ENCODE results near the gene SERF2. TPM values are rescaled to one million over a fixed set of nuclear protein-coding genes. Genes with fewer than 3 reads are reported as not detected.
A peak's percentile ranks its signal among the peaks of the same experiment; 100 is the strongest.
"Not testable (repeated sequence)": the region's sequence is repeated elsewhere in the genome, so short reads cannot be mapped to it uniquely, and the experiment has no call there.

SERF2 gene
- total RNA-seq, 1 experiment from 2014 or later = 612 TPM

DNA sequence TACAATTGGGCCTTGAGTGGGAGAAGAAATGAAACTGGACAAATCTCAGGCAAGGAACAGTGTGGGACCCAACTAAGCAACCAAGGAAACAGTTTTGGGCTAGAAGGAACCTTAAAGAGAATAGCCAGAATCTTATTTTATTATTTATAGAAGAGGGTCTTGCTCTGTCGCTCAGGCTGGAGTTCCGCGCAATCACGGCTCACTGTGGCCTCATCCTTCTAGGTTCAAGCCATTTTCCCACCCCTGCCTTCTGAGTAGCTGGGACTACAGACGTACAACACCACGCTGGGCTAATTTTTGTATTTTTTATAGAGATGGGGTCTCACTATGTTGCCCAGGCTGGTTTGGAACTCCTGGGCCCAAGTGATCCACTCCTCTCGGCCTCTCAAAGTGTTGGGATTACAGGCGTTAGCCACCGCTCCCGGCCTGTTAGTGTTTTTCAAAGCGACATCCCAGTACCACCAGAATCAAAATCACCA lies 33.9 kb downstream of the SERF2 start:
- no peak for DNase-seq
- TF ChIP-seq, protein P1, sequence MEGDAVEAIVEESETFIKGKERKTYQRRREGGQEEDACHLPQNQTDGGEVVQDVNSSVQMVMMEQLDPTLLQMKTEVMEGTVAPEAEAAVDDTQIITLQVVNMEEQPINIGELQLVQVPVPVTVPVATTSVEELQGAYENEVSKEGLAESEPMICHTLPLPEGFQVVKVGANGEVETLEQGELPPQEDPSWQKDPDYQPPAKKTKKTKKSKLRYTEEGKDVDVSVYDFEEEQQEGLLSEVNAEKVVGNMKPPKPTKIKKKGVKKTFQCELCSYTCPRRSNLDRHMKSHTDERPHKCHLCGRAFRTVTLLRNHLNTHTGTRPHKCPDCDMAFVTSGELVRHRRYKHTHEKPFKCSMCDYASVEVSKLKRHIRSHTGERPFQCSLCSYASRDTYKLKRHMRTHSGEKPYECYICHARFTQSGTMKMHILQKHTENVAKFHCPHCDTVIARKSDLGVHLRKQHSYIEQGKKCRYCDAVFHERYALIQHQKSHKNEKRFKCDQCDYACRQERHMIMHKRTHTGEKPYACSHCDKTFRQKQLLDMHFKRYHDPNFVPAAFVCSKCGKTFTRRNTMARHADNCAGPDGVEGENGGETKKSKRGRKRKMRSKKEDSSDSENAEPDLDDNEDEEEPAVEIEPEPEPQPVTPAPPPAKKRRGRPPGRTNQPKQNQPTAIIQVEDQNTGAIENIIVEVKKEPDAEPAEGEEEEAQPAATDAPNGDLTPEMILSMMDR (conservative IDR thresholded peaks at IDR 0.05) = no peak
- no peak for TF ChIP-seq EZH2 (IDR thresholded peaks at IDR 0.05; ENCODE audit: low read depth)
- intact Hi-C loops (cut with micrococcal nuclease; ENCODE audit: unreplicated experiment) = loop anchor here (10.0 kb wide), 1 partner anchor 51 kb away; the partner anchor contains the start of gene ELL3
- Histone ChIP-seq H3K36me3 (ENCODE audit: low read depth) (no peaks in the 10 kb centered on the region), H3K4me3 (peak overlapping the region; percentile 62), H3K79me2 (ENCODE audit: low read depth) (peaks cover 29% of the 10 kb centered on the region), H3F3A (ENCODE audit: insufficient read depth, low read depth) (peaks cover 13% of the 10 kb centered on the region; the same call in 1 of the 2 replicates), H3K9me3 (ENCODE audit: insufficient read depth, low read depth) (no peaks in the 10 kb centered on the region), H4K20me1 (ENCODE audit: insufficient read depth) (no peaks in the 10 kb centered on the region), H3K4me2 (peak overlapping the region; percentile 89), H3K4me1 (replicated peaks; ENCODE audit: insufficient read depth) (peaks cover 28% of the 10 kb centered on the region), H3K27ac (no peak overlapping the region), H2AFZ (peak overlapping the region; percentile 94; the same call in 1 of the 2 replicates), H3K27me3 (ENCODE audit: insufficient read depth, low read depth) (no peaks in the 10 kb centered on the region), H3K9me2 (ENCODE audit: insufficient read depth) (no peaks in the 10 kb centered on the region)
- BruUV-seq (replicated peaks) = no TSS peak
- POLR2A ChIA-PET (ENCODE audit: unreplicated experiment) = no interaction called here
- CTCF ChIA-PET = no interaction called here

DNA sequence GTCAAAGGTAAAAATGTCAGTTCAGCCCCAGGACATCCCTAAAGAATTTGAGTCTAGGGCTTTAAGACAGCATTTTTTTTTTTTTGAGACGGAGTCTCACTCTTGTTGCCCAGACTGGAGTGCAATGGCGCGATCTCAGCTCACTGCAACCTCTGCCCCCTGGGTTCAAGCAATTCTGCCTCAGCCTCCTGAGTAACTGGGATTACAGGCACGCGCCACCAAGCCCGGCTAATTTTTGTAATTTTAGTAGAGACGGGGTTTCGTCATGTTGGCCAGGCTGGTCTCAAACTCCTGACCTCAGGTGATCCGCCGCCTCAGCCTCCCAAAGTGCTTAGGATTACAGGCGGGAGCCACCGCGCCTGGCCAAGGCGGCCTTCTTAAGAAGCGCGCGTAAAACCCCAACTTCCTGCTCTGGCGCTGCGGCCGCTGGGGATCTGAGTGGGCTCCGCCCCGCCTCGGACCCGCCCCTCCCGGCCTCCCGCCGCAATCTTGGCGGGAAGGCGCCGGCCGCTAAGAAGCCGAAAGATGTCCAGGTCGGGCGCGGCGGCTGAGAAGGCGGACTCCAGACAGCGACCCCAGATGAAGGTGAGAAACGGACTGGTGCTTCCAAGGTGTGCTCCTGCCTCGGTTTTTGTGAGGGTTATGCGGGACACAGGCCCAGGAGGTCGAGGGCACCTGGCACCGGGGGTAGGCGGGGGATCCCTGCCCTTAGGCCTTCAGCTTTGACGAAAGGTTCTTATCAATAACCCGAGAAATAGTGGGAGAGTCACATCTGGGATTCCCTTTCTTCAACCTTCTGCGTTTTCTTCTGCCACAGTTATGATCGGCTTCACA lies 34.6 kb downstream of the SERF2 start, which contains the start of gene WDR76:
TSS of gene WDR76 (plus strand) at position 495 of the 834 bp plus-strand sequence. CDS start at position 526, 31 bp downstream.
- CTCF ChIA-PET = no interaction called here
- intact Hi-C loops (cut with micrococcal nuclease; ENCODE audit: unreplicated experiment) = loop anchor here (10.0 kb wide), 1 partner anchor 52 kb away; the partner anchor contains the start of gene ELL3

DNA sequence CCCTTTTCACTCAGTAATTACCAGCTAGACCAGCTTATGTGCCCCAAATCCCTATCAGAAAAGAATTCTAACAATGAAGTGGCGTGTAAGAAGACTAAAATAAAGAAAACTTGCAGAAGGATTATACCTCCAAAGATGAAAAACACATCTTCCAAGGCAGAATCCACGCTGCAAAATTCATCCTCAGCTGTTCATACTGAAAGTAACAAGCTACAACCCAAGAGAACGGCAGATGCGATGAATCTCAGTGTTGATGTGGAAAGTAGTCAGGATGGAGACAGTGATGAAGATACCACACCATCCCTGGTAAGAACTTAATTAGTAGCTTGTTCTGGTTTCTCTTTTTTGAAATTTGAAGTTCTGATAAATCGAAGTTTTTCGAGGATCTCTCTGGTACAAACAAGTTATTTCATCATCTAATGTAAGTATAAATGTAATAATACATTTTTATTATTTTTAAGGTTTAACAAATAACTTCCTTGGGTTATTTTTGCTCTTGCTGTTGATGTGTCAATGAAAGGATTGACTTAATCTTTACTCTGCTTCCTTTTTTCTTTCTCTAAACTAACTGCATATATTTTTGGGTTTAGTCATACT lies 36.0 kb downstream of the SERF2 start:
- intact Hi-C loops (cut with micrococcal nuclease; ENCODE audit: unreplicated experiment) = loop anchor here (10.0 kb wide), 1 partner anchor 53 kb away; the partner anchor contains the start of gene ELL3
- TF ChIP-seq, protein P1 (conservative IDR thresholded peaks at IDR 0.05) = no peak
- no peak for TF ChIP-seq EZH2 (IDR thresholded peaks at IDR 0.05; ENCODE audit: low read depth)
- no peaks in the 10 kb centered on the region for H4K20me1 ChIP-seq (ENCODE audit: insufficient read depth)
- H3K4me1 ChIP-seq (replicated peaks; ENCODE audit: insufficient read depth) = peaks cover 25% of the 10 kb centered on the region
- TSS peak; percentile 15 for BruUV-seq (replicated peaks)
- no peaks in the 10 kb centered on the region for H3K27me3 ChIP-seq (ENCODE audit: insufficient read depth, low read depth)
- ChIA-PET CTCF (interaction anchor here (0.6 kb wide), 1 partner anchor 39 kb away, joined by 3 read pairs; no protein-coding TSS in a partner anchor), POLR2A (ENCODE audit: unreplicated experiment) (interaction anchor here (0.5 kb wide), 1 partner anchor 12 kb away, joined by 3 read pairs; no protein-coding TSS in a partner anchor)
- no peaks in the 10 kb centered on the region for H3K36me3 ChIP-seq (ENCODE audit: low read depth)
- peaks cover 13% of the 10 kb centered on the region; the same call in 1 of the 2 replicates for H3F3A ChIP-seq (ENCODE audit: insufficient read depth, low read depth)
- H3K27ac ChIP-seq = no peak overlapping the region
- peak overlapping the region; percentile 89 for H3K4me2 ChIP-seq
- H3K9me2 ChIP-seq (ENCODE audit: insufficient read depth) = no peaks in the 10 kb centered on the region
- H3K4me3 ChIP-seq = no peak overlapping the region
- H2AFZ ChIP-seq = no peak overlapping the region
- no peaks in the 10 kb centered on the region for H3K9me3 ChIP-seq (ENCODE audit: insufficient read depth, low read depth)
- DNase-seq = no peak
- H3K79me2 ChIP-seq (ENCODE audit: low read depth) = peaks cover 12% of the 10 kb centered on the region

More for the DNA sequence above, 34.6 kb downstream of the SERF2 start, which contains the start of gene WDR76:
- BruUV-seq (replicated peaks) = no TSS peak
- POLR2A ChIA-PET (ENCODE audit: unreplicated experiment) = no interaction called here
- no peaks in the 10 kb centered on the region for H4K20me1 ChIP-seq (ENCODE audit: insufficient read depth)
- H3K79me2 ChIP-seq (ENCODE audit: low read depth) = peaks cover 24% of the 10 kb centered on the region
- peak within 1 kb of the TSS; percentile 62 for H3K4me3 ChIP-seq
- peaks cover 13% of the 10 kb centered on the region; the same call in 1 of the 2 replicates for H3F3A ChIP-seq (ENCODE audit: insufficient read depth, low read depth)
- H3K9me3 ChIP-seq (ENCODE audit: insufficient read depth, low read depth) = no peaks in the 10 kb centered on the region
- no peaks in the 10 kb centered on the region for H3K9me2 ChIP-seq (ENCODE audit: insufficient read depth)
- H3K27me3 ChIP-seq (ENCODE audit: insufficient read depth, low read depth) = no peaks in the 10 kb centered on the region
- DNase-seq = peak; percentile 64 to 75
- H3K4me2 ChIP-seq = peak within 1 kb of the TSS; percentile 89
- peak within 1 kb of the TSS; percentile 94 for H2AFZ ChIP-seq
- TF ChIP-seq, protein P1 (conservative IDR thresholded peaks at IDR 0.05) = no peak
- no peak for TF ChIP-seq EZH2 (IDR thresholded peaks at IDR 0.05; ENCODE audit: low read depth)
- H3K27ac ChIP-seq = peak within 1 kb of the TSS; percentile 50; the same call in 1 of the 2 replicates
- peaks cover 28% of the 10 kb centered on the region for H3K4me1 ChIP-seq (replicated peaks; ENCODE audit: insufficient read depth)
- H3K36me3 ChIP-seq (ENCODE audit: low read depth) = no peaks in the 10 kb centered on the region

DNA sequence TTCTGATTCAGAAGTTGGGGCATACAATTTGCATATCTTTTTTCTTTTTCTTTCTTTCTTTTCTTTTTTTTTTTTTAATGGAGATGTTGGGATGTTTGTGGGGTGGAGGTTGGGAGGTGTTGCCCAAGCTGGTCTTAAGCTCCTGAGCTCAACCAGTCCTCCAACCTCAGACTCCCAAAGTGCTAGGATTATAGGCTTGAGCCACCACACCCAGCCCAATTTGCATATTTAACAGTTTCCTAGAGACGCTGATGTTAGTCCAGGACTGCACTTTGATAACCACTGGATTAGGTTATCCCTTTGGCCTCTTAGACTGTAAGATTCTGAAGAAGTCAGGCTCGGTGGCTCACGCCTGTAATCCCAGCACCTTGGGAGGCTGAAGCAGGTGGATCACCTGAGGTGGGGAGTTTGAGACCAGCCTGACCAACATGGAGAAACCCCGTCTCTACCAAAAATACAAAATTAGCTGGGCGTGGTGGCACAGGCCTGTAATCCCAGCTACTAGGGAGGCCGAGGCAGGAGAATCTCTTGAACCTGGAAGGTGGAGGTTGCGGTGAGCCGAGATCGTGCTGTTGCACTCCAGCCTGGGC lies 37.9 kb downstream of the SERF2 start:
- intact Hi-C loops (cut with micrococcal nuclease; ENCODE audit: unreplicated experiment) = loop anchor here (10.0 kb wide), 1 partner anchor 55 kb away; the partner anchor contains the start of gene ELL3
- BruUV-seq (replicated peaks); H3K27ac ChIP-seq; H3K27me3 ChIP-seq (ENCODE audit: insufficient read depth, low read depth); H3K79me2 ChIP-seq (ENCODE audit: low read depth); DNase-seq; H3K36me3 ChIP-seq (ENCODE audit: low read depth); CTCF ChIA-PET; H2AFZ ChIP-seq; POLR2A ChIA-PET (ENCODE audit: unreplicated experiment); H3K4me2 ChIP-seq; H3K9me3 ChIP-seq (ENCODE audit: insufficient read depth, low read depth); H4K20me1 ChIP-seq (ENCODE audit: insufficient read depth); H3K9me2 ChIP-seq (ENCODE audit: insufficient read depth); H3K4me3 ChIP-seq: not testable (repeated sequence)
- H3K4me1 ChIP-seq (replicated peaks; ENCODE audit: insufficient read depth) = peaks cover 19% of the 10 kb centered on the region
- peaks cover 13% of the 10 kb centered on the region; the same call in 1 of the 2 replicates for H3F3A ChIP-seq (ENCODE audit: insufficient read depth, low read depth)

Data from PC-9 (cell line).